Left ventricle myocardium inferior (tissue), 1 donor: ENCODE results near the gene OAF. TPM values are rescaled to one million over a fixed set of nuclear protein-coding genes. Genes with fewer than 3 reads are reported as not detected.
"Not testable (repeated sequence)": the region's sequence is repeated elsewhere in the genome, so short reads cannot be mapped to it uniquely, and the experiment has no call there.

Experiments
- DNase-seq: peaks from one replicate; pipeline ENCODE4 v3.0.0-alpha.2; 2020
- H3K27ac ChIP-seq: fragments of 200-600 bp; replicated peaks from 2 replicates; pipeline ENCODE4 v1.8.0; 2021
- H3K27me3 ChIP-seq: fragments of 200-600 bp; 2 replicates; pipeline ENCODE4 v1.8.0; 2021; ENCODE audit warnings: low read depth
- H3K36me3 ChIP-seq: fragments of 200-600 bp; 2 replicates; pipeline ENCODE4 v1.8.0; 2021
- H3K4me1 ChIP-seq: fragments of 200-600 bp; 2 replicates; pipeline ENCODE4 v1.8.0; 2021
- H3K4me3 ChIP-seq: fragments of 200-600 bp; 2 replicates; pipeline ENCODE4 v1.8.0; 2021; ENCODE audit warnings: mild to moderate bottlenecking, moderate library complexity
- H3K9me3 ChIP-seq: fragments of 200-600 bp; replicated peaks from 2 replicates; pipeline ENCODE4 v1.8.0; 2021
- intact Hi-C: fragments of 100-400 bp; cut with micrococcal nuclease; formaldehyde crosslinking; loops from one replicate; pipeline ENCODE4 v1.11.0; 2022
- total RNA-seq: library from RNA; stranded (reverse); fragmentation: NEBNext Ultra II Directional; extraction: Animal tissue kit (Norgen Biotek cat#: 25700); gene quantifications from one replicate; pipeline ENCODE4 v1.2.1, GENCODE V29; 2021
- TF ChIP-seq, protein P1 (sequence below): fragments of 200-600 bp; IDR thresholded peaks from 2 replicates; pipeline ENCODE4 v1.8.0; 2021; ENCODE audit warnings: antibody characterized with exemption, mild to moderate bottlenecking, borderline replicate concordance
- donor health status: DM: no; HTN: yes; CAD: no; lungs with severe emphysema.

OAF gene
- total RNA-seq, 1 donor from 2014 or later, result 23.7 TPM

DNA sequence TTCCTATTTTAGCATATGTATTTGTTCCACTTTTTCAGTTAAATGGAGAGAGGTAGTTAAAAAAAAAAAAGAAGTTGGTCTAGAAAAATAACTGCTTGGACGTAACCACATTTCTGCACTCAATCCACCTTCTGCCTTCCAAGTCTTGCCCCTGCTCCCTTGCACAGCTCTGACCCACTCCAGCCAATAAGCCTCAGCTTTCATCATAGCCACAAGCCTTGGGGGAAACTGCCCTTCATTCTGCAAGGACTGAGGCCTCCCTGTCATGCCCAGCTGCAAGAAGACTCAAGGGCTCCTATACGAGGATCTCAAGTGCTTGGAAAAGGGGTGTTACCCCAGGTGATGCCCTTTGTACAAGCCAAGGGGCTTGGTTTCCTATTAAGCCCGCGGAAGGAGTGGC is 36.0 kb upstream of the OAF start:
- Histone ChIP-seq H3K4me1 (peaks cover 23% of the 10 kb centered on the region), H3K36me3 (no peaks in the 10 kb centered on the region), H3K4me3 (no peak overlapping the region), H3K27me3 (peaks cover 65% of the 10 kb centered on the region), H3K27ac (no peak overlapping the region), H3K9me3 (no peaks in the 10 kb centered on the region)
- TF ChIP-seq, protein P1, sequence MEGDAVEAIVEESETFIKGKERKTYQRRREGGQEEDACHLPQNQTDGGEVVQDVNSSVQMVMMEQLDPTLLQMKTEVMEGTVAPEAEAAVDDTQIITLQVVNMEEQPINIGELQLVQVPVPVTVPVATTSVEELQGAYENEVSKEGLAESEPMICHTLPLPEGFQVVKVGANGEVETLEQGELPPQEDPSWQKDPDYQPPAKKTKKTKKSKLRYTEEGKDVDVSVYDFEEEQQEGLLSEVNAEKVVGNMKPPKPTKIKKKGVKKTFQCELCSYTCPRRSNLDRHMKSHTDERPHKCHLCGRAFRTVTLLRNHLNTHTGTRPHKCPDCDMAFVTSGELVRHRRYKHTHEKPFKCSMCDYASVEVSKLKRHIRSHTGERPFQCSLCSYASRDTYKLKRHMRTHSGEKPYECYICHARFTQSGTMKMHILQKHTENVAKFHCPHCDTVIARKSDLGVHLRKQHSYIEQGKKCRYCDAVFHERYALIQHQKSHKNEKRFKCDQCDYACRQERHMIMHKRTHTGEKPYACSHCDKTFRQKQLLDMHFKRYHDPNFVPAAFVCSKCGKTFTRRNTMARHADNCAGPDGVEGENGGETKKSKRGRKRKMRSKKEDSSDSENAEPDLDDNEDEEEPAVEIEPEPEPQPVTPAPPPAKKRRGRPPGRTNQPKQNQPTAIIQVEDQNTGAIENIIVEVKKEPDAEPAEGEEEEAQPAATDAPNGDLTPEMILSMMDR, result no peak
- intact Hi-C loops, result loop anchor here (5.0 kb wide), 1 partner anchor 127 kb away; no protein-coding TSS in a partner anchor
- no peak for DNase-seq

DNA sequence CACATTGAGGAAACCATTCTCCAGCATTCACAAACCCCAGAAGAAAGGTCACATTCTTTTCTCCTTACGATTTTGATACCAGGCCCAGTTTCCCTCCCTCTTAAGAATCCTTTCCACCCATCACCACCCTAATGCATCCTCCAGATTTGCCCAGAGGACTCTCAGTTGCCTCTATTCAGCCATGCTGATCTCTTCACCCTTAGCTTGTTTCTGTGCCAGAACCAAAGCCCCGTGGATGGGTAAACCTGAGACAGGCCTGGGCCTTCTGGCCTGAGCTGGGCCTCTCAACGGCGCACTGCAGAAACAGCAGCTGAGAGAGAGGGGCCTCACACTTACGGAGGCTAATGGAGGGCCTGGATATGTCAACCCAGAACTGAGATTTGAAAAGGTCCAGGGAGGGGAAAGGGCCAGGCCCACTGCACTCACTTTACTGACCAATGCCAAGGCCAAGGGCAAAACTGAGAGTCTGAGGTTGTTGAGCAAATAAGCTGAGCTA is 32.2 kb upstream of the OAF start:
- no peak for DNase-seq
- Histone ChIP-seq H3K4me3 (no peak overlapping the region), H3K36me3 (no peaks in the 10 kb centered on the region), H3K9me3 (no peaks in the 10 kb centered on the region), H3K4me1 (peaks cover 53% of the 10 kb centered on the region), H3K27me3 (peaks cover 28% of the 10 kb centered on the region), H3K27ac (peak overlapping the region; percentile 53)
- intact Hi-C loops, result no loop called here
- TF ChIP-seq, protein P1, result no peak

DNA sequence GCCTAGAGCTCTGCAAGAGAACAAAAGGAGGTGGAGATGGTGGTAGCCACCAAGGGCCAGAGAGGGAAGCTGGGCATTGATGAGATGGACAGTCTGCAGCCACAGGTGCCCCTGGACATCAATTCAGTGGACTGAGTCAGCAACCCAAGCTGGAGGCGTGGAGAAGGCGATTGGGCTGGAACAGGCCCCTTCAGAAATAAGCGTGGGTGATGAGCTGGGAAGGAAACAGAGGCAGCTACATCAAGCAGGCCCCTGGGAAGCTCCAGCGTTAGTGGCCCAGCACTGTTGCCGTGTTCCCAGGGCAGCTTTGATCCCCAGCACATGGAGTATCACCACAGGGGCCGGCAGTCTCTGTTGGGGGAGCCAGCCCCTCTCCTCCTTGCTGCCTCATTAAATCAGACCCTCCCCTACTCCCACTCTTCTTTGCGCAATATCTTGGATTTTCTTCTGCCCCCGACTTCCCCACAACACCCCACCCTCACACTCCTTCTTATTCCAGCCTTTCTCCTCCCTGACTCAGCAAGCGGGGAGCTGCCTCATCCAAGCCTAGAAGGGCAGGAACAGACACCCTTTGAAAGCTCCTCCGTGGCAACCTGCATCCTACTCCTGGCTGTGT is 31.7 kb upstream of the OAF start:
- intact Hi-C loops, result no loop called here
- no peak overlapping the region for H3K4me3 ChIP-seq
- no peaks in the 10 kb centered on the region for H3K9me3 ChIP-seq
- peaks cover 58% of the 10 kb centered on the region for H3K4me1 ChIP-seq
- TF ChIP-seq, protein P1, result no peak
- peaks cover 22% of the 10 kb centered on the region for H3K27me3 ChIP-seq
- DNase-seq, result no peak
- peak overlapping the region; percentile 53 for H3K27ac ChIP-seq
- H3K36me3 ChIP-seq, result no peaks in the 10 kb centered on the region

DNA sequence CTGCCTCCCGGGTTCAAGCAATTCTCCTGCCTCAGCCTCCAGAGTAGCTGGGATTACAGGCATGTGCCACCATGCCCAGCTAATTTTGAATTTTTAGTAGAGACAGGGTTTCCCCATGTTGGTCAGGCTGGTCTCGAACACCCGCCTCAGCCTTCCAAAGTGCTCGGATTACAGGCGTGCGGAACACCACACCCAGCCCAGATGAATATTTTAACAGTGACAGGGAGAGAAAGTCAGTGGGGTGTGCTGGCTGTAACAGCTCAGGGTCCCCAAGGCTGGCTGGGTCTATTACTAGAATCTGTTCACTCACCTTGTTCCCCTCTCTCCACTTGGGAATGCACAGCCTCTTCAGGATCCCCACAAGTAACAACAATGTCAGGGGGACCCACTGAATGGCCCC is 30.8 kb upstream of the OAF start:
- H3K9me3 ChIP-seq, H3K4me3 ChIP-seq, H3K36me3 ChIP-seq, intact Hi-C loops, DNase-seq: not testable (repeated sequence)
- Histone ChIP-seq H3K4me1 (peaks cover 60% of the 10 kb centered on the region), H3K27me3 (peaks cover 14% of the 10 kb centered on the region), H3K27ac (peak overlapping the region; percentile 53)

DNA sequence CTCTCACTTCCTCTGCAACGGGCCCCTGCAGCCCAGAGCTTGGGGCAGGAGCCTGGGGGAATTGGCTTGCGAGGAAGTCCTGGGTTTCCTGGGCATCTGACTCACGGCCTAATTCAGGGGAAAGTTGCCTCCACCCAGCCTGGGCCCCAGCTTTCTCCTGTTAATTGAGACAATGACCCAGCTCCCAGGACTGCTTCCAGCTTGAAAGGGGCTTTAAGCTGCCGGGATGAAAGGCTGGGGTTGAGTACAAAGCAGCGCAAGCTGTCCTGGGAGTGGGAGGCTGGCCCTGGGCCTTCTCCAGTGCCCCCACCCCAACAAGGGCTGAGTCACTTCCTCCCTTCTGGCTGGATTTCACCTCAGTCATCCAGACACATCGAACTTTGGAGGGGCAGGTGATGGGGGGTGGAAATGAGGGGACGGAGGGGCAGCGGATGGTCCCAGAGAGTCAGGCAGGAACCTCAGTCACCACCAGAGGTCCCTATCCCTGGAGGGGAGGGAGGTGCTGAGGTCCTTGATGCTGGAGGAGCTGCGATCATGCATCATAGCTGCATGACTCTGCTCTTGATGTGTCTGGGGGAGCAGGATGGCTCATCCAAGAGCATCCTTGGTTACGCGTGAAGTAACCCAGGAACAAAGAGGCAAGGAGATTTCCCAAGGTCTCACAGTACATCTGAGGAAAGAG is 30.1 kb upstream of the OAF start:
- TF ChIP-seq, protein P1, result no peak
- Histone ChIP-seq H3K4me1 (peaks cover 61% of the 10 kb centered on the region), H3K36me3 (no peaks in the 10 kb centered on the region), H3K27me3 (peaks cover 8% of the 10 kb centered on the region), H3K4me3 (no peak overlapping the region), H3K9me3 (no peaks in the 10 kb centered on the region), H3K27ac (peak overlapping the region; percentile 91)
- intact Hi-C loops, result no loop called here
- no peak for DNase-seq
